GM04503 (cell line): ENCODE measurements around the gene LRRC75A.
"Not testable (repeated sequence)": the region's sequence is repeated elsewhere in the genome, so short reads cannot be mapped to it uniquely, and the experiment has no call there.

ENCODE experiments used
- DNase-seq: peaks from one replicate; pipeline ENCODE4 v3.0.0-alpha.2; 2012; ENCODE audit warnings: low read depth

Gene LRRC75A, protein sequence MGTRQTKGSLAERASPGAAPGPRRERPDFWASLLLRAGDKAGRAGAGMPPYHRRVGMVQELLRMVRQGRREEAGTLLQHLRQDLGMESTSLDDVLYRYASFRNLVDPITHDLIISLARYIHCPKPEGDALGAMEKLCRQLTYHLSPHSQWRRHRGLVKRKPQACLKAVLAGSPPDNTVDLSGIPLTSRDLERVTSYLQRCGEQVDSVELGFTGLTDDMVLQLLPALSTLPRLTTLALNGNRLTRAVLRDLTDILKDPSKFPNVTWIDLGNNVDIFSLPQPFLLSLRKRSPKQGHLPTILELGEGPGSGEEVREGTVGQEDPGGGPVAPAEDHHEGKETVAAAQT

DNA sequence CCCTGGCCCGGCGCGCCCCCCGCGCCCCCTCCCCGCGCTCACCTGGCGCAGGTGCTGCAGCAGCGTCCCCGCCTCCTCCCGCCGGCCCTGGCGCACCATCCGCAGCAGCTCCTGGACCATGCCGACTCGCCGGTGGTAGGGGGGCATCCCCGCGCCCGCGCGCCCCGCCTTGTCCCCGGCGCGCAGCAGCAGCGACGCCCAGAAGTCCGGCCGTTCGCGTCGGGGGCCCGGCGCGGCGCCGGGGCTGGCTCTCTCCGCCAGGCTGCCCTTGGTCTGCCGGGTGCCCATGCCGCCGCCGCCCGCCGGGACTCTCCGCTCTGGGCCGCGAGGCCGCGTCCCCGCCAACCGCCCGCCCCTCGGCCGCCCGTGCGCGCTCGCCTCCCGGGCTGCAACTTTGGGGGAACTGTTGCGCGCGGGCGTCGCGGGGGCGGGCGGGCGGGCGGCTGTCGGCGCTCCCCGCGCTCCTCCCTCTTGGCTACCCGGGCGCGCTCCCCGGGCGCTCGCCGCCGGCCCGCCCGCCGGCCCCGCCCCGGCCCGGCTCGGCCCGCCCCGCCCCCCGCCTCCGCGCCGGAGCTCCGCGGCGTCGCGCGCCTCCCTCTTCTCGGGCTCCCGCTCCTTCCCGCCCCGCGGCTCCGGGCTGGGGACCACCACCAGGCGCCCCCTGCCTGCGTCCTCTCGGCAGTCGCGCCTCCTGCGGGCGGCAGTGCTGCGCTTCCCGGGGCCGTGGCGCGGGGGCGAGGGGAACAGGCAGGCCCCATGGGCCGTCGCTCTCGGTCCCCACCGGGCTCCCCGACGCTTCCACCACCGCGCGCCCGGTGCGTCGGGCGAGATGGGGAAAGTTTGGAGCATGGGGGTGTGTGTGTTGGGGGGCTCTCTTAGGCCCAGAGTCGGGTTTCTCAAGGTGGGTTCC lies at the start of gene LRRC75A:
Gene LRRC75A, minus strand, starts transcription at position 491 of the 910 bp plus-strand sequence. Its CDS starts 203 bp downstream, at position 288.
- DNase-seq = no peak

- no peak for DNase-seq
Measured at GRCh38 chr17:16537130-16537458, 45.1 kb upstream of the LRRC75A start.

GRCh38 chr17:16534236-16534635 lies 42.2 kb upstream of the LRRC75A start:
- DNase-seq = no peak

DNA sequence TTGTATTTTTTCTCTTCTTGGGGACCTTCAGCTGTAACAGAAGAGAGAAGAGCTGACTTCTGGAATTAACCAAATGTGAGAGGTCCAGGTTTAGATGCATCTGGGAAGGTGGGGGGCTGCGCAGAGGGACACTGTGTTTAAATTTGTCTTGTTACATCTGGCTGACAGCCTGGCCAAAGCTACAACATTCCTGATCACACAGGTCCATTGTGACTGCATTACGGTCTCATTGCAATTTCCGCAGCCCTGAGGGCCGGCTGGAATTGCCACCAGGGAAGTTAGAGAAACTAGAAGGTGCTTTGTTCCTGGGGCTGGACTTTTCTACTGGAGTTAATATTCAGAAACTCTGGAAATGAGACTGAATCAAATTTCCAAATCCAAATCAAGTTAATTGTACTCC lies 37.9 kb upstream of the LRRC75A start:
- DNase-seq = no peak

DNA sequence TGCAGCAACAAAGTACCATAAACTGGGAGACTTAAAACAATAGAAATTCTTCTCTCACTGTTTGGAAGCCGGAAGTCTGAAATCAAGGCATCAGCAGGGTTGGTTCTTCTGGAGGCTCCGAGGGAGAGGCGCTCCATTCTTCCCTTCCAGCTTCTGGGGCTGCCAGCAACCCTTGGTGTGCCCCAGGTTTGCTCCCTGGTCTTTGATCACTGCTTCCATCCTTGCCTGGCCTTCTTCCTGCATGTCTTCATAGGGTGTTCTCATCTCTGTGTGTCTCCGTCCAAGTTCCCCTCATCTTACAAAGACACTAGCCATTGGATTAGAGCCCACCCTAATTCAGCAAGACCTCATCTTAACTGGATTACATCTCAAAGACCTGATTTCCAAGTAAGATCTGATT lies 35.3 kb upstream of the LRRC75A start:
- DNase-seq = no peak

DNA sequence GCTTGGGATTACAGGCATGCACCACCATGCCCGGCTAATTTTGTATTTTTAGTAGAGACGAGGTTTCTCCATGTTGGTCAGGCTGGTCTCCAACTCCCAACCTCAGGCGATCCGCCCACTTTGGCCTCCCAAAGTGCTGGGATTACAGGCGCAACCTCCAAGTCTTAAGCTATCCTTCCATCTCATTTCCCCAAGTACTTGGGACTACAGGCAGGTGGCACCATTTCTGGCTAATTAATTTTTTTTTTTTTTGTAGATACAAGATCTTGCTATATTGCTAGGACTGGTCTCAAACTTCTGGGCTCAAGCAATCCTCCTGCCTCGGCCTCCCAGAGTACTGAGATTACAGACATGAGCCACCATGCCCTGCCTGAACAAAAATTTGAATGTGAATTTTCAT lies 33.6 kb upstream of the LRRC75A start:
- DNase-seq = not testable (repeated sequence)

DNA sequence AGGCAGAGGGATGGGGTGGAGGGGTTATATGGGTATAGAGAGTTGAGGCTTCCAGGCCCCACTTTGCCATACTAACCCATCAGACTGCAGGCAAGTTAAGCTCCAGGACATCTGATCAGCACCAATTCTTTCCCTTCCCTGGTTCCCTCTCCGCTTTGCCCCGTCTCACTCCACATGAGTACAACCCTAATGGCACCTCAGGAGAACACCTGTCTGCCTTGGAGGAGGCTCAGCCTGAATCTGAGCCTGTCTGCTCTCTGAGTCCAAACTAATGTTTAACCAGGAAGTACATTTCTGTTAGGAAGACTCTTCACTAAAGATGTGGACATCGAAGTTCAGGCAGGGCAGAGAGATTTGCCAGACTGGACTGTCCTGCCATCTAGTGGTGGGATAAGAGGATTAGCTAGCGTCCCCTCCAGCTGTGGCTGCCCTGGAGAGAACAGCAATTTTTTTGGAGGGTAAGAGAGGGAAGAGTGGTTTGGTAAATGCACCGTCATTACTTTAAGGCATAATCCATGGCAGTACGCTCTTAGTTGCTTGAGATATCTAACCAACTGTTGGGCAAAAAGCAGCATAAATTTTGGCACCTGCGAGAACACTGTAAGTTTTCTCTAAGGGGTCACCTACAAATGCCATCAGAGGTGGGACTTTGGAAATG lies 29.2 kb upstream of the LRRC75A start:
- no peak for DNase-seq

- DNase-seq = no peak
Measured at GRCh38 chr17:16519021-16519420, 27.0 kb upstream of the LRRC75A start.

DNA sequence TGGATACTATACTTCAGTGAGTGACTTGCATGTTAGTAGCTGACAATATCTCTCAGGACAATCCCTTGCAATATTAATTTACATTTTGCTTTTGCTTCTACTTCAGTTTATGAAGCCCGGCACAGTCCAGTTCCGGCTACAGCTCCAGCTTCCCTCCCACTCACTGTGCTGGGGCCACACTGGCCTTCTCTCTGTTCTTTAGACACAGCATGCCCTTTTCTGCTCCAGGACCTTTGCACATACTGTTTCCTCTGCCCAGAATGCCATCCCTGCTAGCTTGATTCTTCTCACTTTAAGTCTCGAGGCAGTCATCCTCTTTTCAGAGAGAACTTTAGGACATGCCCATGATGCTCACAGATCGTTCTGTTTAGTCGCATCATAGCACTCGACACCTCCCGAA lies 25.5 kb upstream of the LRRC75A start:
- no peak for DNase-seq

GRCh38 chr17:16516594-16517051 lies 24.6 kb upstream of the LRRC75A start:
- DNase-seq = no peak

DNA sequence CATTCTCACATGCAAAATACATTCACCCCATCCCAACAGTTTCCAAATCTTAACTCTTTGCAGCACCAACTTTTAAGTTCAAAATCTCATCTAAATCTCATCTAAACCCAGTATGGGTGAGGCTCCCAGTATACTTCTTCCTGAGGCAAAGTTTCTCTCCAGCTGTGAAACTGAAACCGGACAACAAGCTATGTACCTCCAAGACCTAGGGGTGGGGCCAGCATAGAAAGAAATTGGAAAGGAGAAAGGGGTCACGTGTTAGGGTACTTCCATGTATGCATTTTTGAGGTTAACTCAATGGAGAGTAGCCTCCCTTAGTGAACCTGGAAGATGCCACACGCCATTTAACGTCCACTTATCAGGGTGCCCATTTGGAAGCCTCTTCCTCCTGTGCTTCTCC lies 23.9 kb upstream of the LRRC75A start:
- no peak for DNase-seq

GRCh38 chr17:16513873-16514272 lies 21.9 kb upstream of the LRRC75A start:
- DNase-seq = no peak

GRCh38 chr17:16512011-16512410 lies 20.0 kb upstream of the LRRC75A start:
- no peak for DNase-seq

DNA sequence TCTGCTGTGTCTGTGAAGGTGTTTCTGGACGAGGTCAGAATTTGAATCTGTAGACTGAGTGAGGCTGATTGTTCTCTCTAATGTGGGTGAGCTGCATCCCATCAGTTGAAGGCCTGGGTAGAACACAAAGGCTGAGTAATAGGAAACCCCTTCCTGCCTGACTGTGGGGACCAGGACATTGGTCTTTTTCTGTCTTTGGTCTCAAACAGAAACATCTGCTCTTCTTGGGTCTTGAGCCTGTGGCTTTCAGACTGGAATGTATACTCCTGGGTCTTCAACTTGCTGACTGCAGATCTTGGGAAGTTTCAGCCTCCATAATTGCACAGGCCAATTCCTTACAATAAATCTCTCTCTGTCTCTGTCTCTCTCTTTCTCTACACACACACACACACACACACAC lies 19.6 kb upstream of the LRRC75A start:
- no peak for DNase-seq

DNA sequence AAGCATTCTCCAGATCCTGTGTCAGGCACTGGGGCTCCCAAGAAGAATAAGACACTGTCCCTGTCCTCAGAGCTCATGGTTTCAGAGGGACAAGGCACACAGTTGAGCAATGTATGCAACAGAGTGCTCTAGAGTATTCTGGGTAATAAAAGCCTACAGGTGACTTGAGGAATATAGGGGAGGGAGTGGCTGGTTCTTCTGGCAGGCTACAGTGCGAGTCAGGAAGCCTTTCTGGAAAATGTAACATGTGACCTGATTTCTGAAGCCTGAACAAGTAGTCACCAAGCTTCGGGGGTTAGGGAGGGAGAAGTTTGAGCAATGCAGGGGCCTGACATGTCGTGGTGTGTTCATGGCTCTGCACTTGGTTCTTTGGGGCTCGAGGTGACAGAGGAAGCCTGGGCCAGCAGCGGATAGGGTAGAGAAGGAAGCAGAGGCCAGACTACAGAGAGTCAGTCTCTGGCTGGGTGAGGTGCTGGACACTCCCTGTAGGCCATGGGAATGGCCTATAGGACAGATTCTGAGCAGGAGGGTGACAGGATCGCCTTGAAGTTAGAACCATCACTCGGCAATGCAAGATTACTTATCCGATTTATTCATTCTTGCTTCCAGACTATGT lies 16.0 kb upstream of the LRRC75A start:
- no peak for DNase-seq

DNA sequence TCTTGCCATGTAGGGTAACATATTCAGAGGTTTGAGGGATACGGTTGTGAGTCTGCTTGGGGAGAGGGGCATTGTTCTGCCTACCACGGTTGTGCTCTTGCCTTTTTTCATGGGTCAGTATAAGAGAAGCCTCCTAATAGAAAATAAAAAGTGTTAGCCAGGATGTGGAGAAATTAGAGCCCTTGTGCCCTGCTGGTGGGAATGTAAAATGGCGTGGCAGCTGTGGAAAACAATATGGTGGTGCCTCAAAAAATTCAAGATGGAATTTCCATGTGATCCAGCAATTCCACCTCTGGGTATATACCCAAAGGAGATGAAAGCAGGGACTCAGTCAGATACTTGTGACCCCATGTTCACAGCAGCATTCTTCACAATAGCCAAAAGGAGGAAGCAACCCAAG lies 14.2 kb upstream of the LRRC75A start:
- no peak for DNase-seq

DNA sequence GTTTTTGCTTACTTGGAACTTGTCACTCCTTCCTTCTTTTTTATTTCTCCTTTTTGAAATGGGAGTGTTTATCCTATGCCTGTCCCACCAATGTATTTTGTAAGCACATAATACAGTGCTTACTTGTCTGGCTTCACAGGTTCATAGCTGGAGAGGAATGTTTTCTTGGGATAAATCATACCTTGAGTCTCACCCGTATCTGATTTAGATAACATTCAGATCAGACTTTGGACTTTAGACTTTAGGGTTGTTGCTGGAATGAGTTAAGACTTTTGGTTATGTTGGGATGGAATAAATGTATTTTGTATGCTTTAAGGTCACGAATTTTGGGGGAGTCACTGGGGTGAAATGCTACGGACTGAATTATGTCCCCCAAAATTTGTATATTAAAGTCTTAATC lies 13.0 kb upstream of the LRRC75A start:
- no peak for DNase-seq

GRCh38 chr17:16496820-16497489 lies 5.0 kb upstream of the LRRC75A start:
- DNase-seq = no peak

GRCh38 chr17:16495980-16496819 lies 4.2 kb upstream of the LRRC75A start:
- no peak for DNase-seq

DNA sequence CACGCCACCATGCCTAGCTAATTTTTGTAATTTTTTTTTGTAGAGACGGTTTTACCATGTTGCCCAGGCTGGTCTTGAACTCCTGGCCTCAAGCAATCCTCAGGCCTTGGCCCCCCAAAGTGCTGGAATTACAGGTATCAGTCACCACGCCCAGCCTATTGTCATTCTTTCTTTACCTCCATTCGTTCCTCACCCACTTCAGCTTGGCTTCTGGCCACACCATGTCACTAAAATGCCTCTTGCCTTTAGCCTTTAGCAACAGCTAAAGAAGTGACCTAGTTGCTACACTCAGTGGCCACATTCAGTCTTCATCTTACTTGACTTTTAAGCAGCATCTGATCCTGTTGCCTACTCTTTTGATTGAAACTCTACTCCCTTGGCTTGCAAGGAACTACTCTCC lies 3.6 kb upstream of the LRRC75A start:
- DNase-seq = no peak

GRCh38 chr17:16494059-16494458 lies 2.1 kb upstream of the LRRC75A start:
- DNase-seq = no peak
